ENCODE results near the gene CUBN.

DNA sequence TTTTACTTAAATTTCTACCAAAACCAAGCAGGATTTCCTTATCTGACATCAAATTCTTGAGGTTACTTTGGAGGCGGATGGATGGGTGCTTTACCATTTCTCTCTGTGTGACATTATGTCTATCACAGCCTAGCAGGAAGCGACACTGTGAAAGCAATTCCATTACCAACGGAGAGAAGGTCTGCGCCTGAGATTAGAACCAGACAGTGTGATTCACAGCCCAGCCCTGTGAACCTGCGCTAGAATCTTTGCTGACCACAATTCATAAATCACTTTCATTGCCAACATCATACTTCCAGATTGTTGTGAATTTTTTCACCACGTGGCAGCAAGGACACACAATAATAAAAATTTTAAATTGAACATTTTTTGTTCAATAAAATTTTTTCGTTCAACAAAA, 126.5 kb downstream of the CUBN start:
- TF ChIP-seq, protein P1, sequence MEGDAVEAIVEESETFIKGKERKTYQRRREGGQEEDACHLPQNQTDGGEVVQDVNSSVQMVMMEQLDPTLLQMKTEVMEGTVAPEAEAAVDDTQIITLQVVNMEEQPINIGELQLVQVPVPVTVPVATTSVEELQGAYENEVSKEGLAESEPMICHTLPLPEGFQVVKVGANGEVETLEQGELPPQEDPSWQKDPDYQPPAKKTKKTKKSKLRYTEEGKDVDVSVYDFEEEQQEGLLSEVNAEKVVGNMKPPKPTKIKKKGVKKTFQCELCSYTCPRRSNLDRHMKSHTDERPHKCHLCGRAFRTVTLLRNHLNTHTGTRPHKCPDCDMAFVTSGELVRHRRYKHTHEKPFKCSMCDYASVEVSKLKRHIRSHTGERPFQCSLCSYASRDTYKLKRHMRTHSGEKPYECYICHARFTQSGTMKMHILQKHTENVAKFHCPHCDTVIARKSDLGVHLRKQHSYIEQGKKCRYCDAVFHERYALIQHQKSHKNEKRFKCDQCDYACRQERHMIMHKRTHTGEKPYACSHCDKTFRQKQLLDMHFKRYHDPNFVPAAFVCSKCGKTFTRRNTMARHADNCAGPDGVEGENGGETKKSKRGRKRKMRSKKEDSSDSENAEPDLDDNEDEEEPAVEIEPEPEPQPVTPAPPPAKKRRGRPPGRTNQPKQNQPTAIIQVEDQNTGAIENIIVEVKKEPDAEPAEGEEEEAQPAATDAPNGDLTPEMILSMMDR (conservative IDR thresholded peaks at IDR 0.05 in 1 of 2, IDR thresholded peaks at IDR 0.05 in 1 of 2; ENCODE audit: extremely low read depth in 1 of 2, insufficient read depth in 1 of 2, low read depth in 1 of 2, low read length in 2 of 2) = no peak
- no peak for TF ChIP-seq EZH2 (IDR thresholded peaks at IDR 0.05; ENCODE audit: borderline replicate concordance, low read length)

Data from mammary epithelial cell (primary cell).